AG04449 (cell line): ENCODE data around the gene CTNNA3.

Experiments used
- CTCF ChIA-PET: fragments of 350-600 bp; formaldehyde crosslinking; extraction: SDS; loops from one replicate; lab custom pipeline; 2021; ENCODE audit warnings: antibody characterized with exemption; lab: Yijun Ruan, JAX
- POLR2A ChIA-PET: fragments of 400-600, 350-600 bp; formaldehyde crosslinking; extraction: SDS; loops from one replicate; lab custom pipeline; 2020; ENCODE audit warnings: antibody characterized with exemption, inconsistent platforms; lab: Yijun Ruan, JAX
- DNase-seq: peaks from one replicate; pipeline ENCODE4 v3.0.0-alpha.2; 2010; ENCODE audit warnings: low read depth, low spot score
- H3K4me3 ChIP-seq: 2 replicates; pipeline ENCODE4 v1.5.1; 2011; ENCODE audit warnings: low read depth, mild to moderate bottlenecking, control low read depth, low read length
- CTCF ChIP-seq: IDR thresholded peaks from one replicate; pipeline ENCODE4 v1.5.1; 2011; ENCODE audit warnings: mild to moderate bottlenecking, moderate library complexity, low read length, control low read depth, inconsistent platforms; ENCODE audit not compliant: insufficient read depth; ENCODE audit errors: missing control alignments

CTNNA3 gene

GRCh38 chr10:66281327-66281726 lies 1414.7 kb downstream of the CTNNA3 start:
- DNase-seq = no peak
- no peak for TF ChIP-seq CTCF
- H3K4me3 ChIP-seq = no peak overlapping the region
- ChIA-PET CTCF (no interaction called here), POLR2A (no interaction called here)

GRCh38 chr10:66277481-66277880 lies 1418.5 kb downstream of the CTNNA3 start:
- TF ChIP-seq CTCF = no peak
- CTCF ChIA-PET = no interaction called here
- POLR2A ChIA-PET = no interaction called here
- H3K4me3 ChIP-seq = no peak overlapping the region
- no peak for DNase-seq

- TF ChIP-seq CTCF = no peak
- DNase-seq = no peak
- no peak overlapping the region for H3K4me3 ChIP-seq
- CTCF ChIA-PET = no interaction called here
- POLR2A ChIA-PET = no interaction called here
Observed at GRCh38 chr10:66273966-66274519, 1422.0 kb downstream of the CTNNA3 start.

- no peak overlapping the region for H3K4me3 ChIP-seq
- POLR2A ChIA-PET = no interaction called here
- TF ChIP-seq CTCF = no peak
- CTCF ChIA-PET = no interaction called here
- no peak for DNase-seq
Observed at GRCh38 chr10:66265398-66265797, 1430.6 kb downstream of the CTNNA3 start.

- POLR2A ChIA-PET = no interaction called here
- DNase-seq = no peak
- H3K4me3 ChIP-seq = no peak overlapping the region
- TF ChIP-seq CTCF = no peak
- CTCF ChIA-PET = no interaction called here
Observed at GRCh38 chr10:66259836-66260235, 1436.2 kb downstream of the CTNNA3 start.

- DNase-seq = no peak
- POLR2A ChIA-PET = no interaction called here
- H3K4me3 ChIP-seq = no peak overlapping the region
- no peak for TF ChIP-seq CTCF
- CTCF ChIA-PET = no interaction called here
Observed at GRCh38 chr10:66258693-66259092, 1437.3 kb downstream of the CTNNA3 start.
